Measurements from ENCODE around the gene NDUFS4.
"Not testable (repeated sequence)": the region's sequence is repeated elsewhere in the genome, so short reads cannot be mapped to it uniquely, and the experiment has no call there.

DNA sequence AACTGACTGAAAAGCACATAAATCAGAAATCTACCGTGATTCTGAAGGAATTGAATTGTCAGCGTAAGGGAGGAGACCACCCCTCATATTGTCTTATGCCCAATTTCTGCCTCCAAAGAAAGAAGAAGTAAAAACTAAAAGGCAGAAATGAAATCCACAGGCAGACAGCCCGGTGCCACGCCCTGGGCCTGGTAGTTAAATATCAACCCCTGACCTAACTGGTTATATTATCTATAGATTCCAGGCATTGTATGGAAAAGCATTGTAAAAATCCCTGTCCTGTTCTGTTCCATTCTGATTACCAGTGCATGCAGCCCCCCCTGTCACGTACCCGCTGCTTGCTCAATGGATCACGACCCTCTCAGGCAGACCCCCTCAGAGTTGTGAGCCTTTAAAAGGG lies 11.9 kb upstream of the NDUFS4 start:
- TF ChIP-seq, protein P1, sequence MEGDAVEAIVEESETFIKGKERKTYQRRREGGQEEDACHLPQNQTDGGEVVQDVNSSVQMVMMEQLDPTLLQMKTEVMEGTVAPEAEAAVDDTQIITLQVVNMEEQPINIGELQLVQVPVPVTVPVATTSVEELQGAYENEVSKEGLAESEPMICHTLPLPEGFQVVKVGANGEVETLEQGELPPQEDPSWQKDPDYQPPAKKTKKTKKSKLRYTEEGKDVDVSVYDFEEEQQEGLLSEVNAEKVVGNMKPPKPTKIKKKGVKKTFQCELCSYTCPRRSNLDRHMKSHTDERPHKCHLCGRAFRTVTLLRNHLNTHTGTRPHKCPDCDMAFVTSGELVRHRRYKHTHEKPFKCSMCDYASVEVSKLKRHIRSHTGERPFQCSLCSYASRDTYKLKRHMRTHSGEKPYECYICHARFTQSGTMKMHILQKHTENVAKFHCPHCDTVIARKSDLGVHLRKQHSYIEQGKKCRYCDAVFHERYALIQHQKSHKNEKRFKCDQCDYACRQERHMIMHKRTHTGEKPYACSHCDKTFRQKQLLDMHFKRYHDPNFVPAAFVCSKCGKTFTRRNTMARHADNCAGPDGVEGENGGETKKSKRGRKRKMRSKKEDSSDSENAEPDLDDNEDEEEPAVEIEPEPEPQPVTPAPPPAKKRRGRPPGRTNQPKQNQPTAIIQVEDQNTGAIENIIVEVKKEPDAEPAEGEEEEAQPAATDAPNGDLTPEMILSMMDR (conservative IDR thresholded peaks at IDR 0.05; ENCODE audit: low read depth, low read length) = not testable (repeated sequence)
- not testable (repeated sequence) for TF ChIP-seq EZH2 (IDR thresholded peaks at IDR 0.05; ENCODE audit: low read length, unreplicated experiment)

Measured in PC-3 (cell line).